Effector memory CD4-positive, alpha-beta T cell (primary cell): ENCODE results near the gene USP48.
"Not testable (repeated sequence)": the region's sequence is repeated elsewhere in the genome, so short reads cannot be mapped to it uniquely, and the experiment has no call there.

Experiments
- DNase-seq, 3 donors: peaks; one replicate each; pipeline ENCODE4 v3.0.0-alpha.2; 2020
- H3K27ac ChIP-seq: 2 replicates; pipeline ENCODE4 v1.7.0; 2013; ENCODE audit warnings: mild to moderate bottlenecking, low read length, moderate library complexity; ENCODE audit not compliant: insufficient read depth, poor library complexity, severe bottlenecking
- H3K27me3 ChIP-seq: replicated peaks from 2 replicates; pipeline ENCODE4 v1.7.0; 2013; ENCODE audit warnings: mild to moderate bottlenecking, low read length; ENCODE audit not compliant: insufficient read depth, control insufficient read depth, poor library complexity, severe bottlenecking
- H3K36me3 ChIP-seq: 2 replicates; pipeline ENCODE4 v1.7.0; 2013; ENCODE audit warnings: mild to moderate bottlenecking, low read length, moderate library complexity; ENCODE audit not compliant: control insufficient read depth, insufficient read depth
- H3K4me1 ChIP-seq: 2 replicates; pipeline ENCODE4 v1.7.0; 2013; ENCODE audit warnings: low read length, mild to moderate bottlenecking; ENCODE audit not compliant: control insufficient read depth, insufficient read depth, poor library complexity, severe bottlenecking
- H3K4me3 ChIP-seq: 2 replicates; pipeline ENCODE4 v1.7.0; 2013; ENCODE audit warnings: low read length, low read depth, mild to moderate bottlenecking; ENCODE audit not compliant: insufficient read depth, poor library complexity, severe bottlenecking
- H3K9me3 ChIP-seq: 2 replicates; pipeline ENCODE4 v1.7.0; 2013; ENCODE audit warnings: mild to moderate bottlenecking, low read length, moderate library complexity; ENCODE audit not compliant: control insufficient read depth

USP48 gene

GRCh38 chr1:21687081-21687529, 95.8 kb downstream of the USP48 start:
- Histone ChIP-seq H3K4me1 (no peaks in the 10 kb centered on the region), H3K4me3 (no peak overlapping the region), H3K27ac (no peak overlapping the region), H3K27me3 (no peaks in the 10 kb centered on the region), H3K36me3 (peaks cover 42% of the 10 kb centered on the region), H3K9me3 (no peaks in the 10 kb centered on the region)
- no peak for DNase-seq

GRCh38 chr1:21685946-21686678, 96.8 kb downstream of the USP48 start:
- no peak for DNase-seq
- Histone ChIP-seq H3K27ac (no peak overlapping the region), H3K9me3 (no peaks in the 10 kb centered on the region), H3K4me3 (no peak overlapping the region), H3K27me3 (no peaks in the 10 kb centered on the region), H3K4me1 (no peaks in the 10 kb centered on the region), H3K36me3 (peaks cover 43% of the 10 kb centered on the region)

- no peak overlapping the region for H3K4me3 ChIP-seq
- no peak for DNase-seq
- H3K27me3 ChIP-seq = no peaks in the 10 kb centered on the region
- peaks cover 41% of the 10 kb centered on the region for H3K36me3 ChIP-seq
- H3K9me3 ChIP-seq = no peaks in the 10 kb centered on the region
- H3K27ac ChIP-seq = no peak overlapping the region
- H3K4me1 ChIP-seq = no peaks in the 10 kb centered on the region
Measured at GRCh38 chr1:21681426-21681825, 101.5 kb downstream of the USP48 start.

- Histone ChIP-seq H3K27ac (no peak overlapping the region), H3K27me3 (no peaks in the 10 kb centered on the region), H3K4me3 (no peak overlapping the region), H3K36me3 (peaks cover 37% of the 10 kb centered on the region), H3K4me1 (no peaks in the 10 kb centered on the region), H3K9me3 (no peaks in the 10 kb centered on the region)
- no peak for DNase-seq
Measured at GRCh38 chr1:21680918-21681317, 102.0 kb downstream of the USP48 start.

- no peaks in the 10 kb centered on the region for H3K4me1 ChIP-seq
- no peaks in the 10 kb centered on the region for H3K27me3 ChIP-seq
- DNase-seq = no peak
- H3K27ac ChIP-seq = no peak overlapping the region
- no peak overlapping the region for H3K4me3 ChIP-seq
- peaks cover 33% of the 10 kb centered on the region for H3K36me3 ChIP-seq
- H3K9me3 ChIP-seq = no peaks in the 10 kb centered on the region
Measured at GRCh38 chr1:21680381-21680780, 102.6 kb downstream of the USP48 start.

GRCh38 chr1:21677168-21677567, 105.8 kb downstream of the USP48 start:
- H3K27ac ChIP-seq = no peak overlapping the region
- H3K36me3 ChIP-seq = peaks cover 21% of the 10 kb centered on the region
- no peaks in the 10 kb centered on the region for H3K27me3 ChIP-seq
- H3K4me3 ChIP-seq = no peak overlapping the region
- no peaks in the 10 kb centered on the region for H3K9me3 ChIP-seq
- H3K4me1 ChIP-seq = no peaks in the 10 kb centered on the region
- DNase-seq = no peak

- no peak overlapping the region for H3K27ac ChIP-seq
- no peaks in the 10 kb centered on the region for H3K27me3 ChIP-seq
- H3K9me3 ChIP-seq = no peaks in the 10 kb centered on the region
- no peak for DNase-seq
- H3K36me3 ChIP-seq = peaks cover 10% of the 10 kb centered on the region
- H3K4me1 ChIP-seq = no peaks in the 10 kb centered on the region
- no peak overlapping the region for H3K4me3 ChIP-seq
Measured at GRCh38 chr1:21674957-21675356, 108.0 kb downstream of the USP48 start.

- not testable (repeated sequence) for H3K4me1 ChIP-seq, H3K9me3 ChIP-seq, H3K27me3 ChIP-seq, H3K4me3 ChIP-seq, H3K36me3 ChIP-seq, H3K27ac ChIP-seq, DNase-seq
Measured at GRCh38 chr1:21673853-21674252, 109.1 kb downstream of the USP48 start.

- peaks cover 13% of the 10 kb centered on the region for H3K4me1 ChIP-seq
- no peak overlapping the region for H3K27ac ChIP-seq
- H3K9me3 ChIP-seq = no peaks in the 10 kb centered on the region
- DNase-seq = no peak
- peaks cover 6% of the 10 kb centered on the region for H3K36me3 ChIP-seq
- no peak overlapping the region for H3K4me3 ChIP-seq
- peaks cover 5% of the 10 kb centered on the region for H3K27me3 ChIP-seq
Measured at GRCh38 chr1:21673277-21673780, 109.6 kb downstream of the USP48 start.

GRCh38 chr1:21672478-21673276, 110.3 kb downstream of the USP48 start:
- Histone ChIP-seq H3K9me3 (no peaks in the 10 kb centered on the region), H3K4me3 (no peak overlapping the region), H3K27ac (no peak overlapping the region), H3K27me3 (peaks cover 12% of the 10 kb centered on the region), H3K4me1 (peaks cover 17% of the 10 kb centered on the region), H3K36me3 (peaks cover 6% of the 10 kb centered on the region)
- DNase-seq = no peak
